Dermis blood vessel endothelial cell (primary cell): ENCODE data around the gene RBM6. TPM values are rescaled to one million over a fixed set of nuclear protein-coding genes. Genes with fewer than 3 reads are reported as not detected.
A peak's percentile ranks its signal among the peaks of the same experiment; 100 is the strongest.
"Not testable (repeated sequence)": the region's sequence is repeated elsewhere in the genome, so short reads cannot be mapped to it uniquely, and the experiment has no call there.

Experiments used
- DNase-seq: peaks from one replicate; pipeline ENCODE4 v3.0.0; 2010
- total RNA-seq: library from RNA; depleted of rRNA; stranded (reverse); fragments of >200 nt; gene quantifications from 2 replicates; pipeline ENCODE4 v1.2.3, GENCODE V29; 2014

Gene RBM6
- total RNA-seq, 1 donor from 2014 or later: 60.4 TPM

DNA sequence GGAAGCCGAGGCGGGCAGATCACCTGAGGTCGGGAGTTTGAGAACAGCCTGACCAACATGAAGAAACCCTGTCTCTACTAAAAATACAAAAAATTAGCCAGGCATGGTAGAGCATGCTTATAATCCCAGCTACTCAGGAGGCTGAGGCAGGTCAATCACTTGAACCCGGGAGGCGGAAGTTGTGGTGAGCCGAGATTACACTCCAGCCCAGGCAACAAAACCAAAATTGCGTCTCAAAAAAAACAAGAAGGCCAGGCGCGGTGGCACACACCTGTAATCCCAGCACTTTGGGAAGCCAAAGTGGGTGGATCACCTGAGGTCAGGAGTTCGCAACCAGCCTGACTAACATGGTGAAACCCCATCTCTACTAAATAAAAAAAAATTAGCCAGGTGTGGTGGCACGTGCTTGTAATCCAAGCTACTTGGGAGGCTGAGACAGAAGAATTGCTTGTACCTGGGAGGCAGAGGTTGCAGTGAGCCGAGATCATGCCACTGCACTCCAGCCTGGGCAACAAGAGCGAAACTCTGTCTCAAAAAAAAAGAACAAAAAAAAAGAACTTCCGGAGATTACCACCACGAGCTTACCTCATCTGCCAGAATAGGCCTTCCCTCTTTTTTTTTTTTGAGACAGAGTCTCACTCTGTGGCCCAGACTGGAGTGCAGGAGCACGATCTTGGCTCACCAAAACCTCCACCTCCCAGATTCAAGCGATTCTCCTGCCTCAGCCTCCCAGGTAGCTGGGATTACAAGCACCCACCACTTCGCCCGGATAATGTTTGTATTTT is 22.0 kb upstream of the RBM6 start:
- DNase-seq: not testable (repeated sequence)

DNA sequence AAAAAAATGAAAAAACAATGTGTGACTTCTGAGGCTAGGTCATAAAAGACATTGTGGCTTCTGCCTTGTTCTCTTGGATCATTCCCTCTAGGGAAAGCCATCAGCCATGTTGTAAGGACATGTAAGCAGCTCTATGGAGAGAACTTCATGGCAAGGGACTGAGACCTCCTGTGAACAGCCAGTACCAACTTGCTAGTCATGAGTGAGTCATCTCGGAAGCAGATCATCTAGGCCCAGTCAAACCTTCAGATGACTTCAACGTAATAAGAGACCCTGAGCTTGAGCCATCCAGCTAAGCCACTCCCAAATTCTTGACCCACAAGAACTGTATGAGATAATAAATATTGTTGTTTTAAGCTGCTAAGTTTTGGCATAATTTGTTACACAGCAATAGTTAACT is 15.3 kb upstream of the RBM6 start:
- DNase-seq: peak; percentile 62

DNA sequence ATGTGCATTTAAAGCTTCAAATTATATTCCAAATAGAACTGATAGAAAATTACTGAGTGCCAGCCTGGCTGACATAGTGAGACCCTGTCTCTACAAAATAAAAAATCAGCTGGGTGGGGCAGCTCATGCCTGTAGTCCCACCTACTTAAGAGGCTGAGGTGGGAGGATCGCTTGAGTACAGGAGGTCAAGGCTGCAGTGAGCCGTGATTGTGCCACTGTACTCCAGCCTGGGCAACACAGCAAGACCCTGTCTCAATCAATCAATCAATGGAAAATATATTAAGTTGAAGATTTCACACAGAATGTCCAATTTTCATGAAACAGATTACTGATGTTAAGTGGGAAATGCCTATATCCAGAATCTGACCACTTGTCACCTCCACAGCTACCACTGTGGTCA is 14.5 kb upstream of the RBM6 start:
- DNase-seq: no peak

DNA sequence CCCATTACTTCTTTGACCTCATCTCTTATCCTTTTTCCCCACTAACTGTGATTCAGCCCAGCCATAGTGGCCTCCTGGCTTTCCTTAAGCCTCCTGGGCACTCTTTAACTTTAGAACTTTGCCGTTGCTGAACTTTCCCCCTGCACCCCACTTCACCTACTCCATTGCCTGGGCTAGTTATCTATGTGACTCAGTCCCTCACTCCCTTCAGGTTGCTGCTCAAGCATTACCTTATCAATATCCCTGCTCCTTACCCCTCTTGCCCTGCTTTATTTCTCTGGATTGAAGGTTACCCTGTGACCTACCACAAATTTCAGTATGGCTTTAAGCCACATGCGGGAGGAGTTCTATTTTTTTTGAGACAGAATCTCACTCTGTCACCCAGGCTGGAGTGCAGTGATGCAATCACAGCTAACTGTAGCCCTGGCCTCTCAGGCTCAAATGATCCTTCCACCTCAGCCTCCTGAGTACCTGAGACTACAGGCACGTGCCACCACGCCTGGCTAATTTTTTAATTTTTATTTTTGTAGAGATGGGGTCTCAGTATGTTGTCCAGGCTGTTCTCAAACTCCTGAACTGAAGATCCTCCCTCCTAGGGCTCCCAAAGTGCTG is 13.7 kb upstream of the RBM6 start:
- DNase-seq: no peak

DNA sequence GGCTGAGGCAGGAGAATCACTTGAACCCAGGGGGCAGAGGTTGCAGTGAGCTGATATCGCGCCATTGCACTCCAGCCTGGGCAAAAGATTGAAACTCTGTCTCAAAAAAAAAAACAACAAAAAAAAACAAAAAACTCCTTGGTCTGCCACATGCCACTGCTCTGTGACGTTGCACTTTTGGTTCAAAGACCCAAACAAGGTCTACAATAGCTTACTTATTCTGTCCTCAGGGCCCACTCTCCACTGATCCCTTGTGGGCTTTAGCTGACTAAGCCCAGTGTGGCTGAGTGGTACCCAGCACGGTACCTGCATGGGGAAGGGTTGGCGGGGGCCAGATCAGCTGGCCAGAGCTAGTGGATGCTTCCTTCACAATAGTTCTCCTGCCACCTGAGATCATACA is 12.2 kb upstream of the RBM6 start:
- DNase-seq: no peak

DNA sequence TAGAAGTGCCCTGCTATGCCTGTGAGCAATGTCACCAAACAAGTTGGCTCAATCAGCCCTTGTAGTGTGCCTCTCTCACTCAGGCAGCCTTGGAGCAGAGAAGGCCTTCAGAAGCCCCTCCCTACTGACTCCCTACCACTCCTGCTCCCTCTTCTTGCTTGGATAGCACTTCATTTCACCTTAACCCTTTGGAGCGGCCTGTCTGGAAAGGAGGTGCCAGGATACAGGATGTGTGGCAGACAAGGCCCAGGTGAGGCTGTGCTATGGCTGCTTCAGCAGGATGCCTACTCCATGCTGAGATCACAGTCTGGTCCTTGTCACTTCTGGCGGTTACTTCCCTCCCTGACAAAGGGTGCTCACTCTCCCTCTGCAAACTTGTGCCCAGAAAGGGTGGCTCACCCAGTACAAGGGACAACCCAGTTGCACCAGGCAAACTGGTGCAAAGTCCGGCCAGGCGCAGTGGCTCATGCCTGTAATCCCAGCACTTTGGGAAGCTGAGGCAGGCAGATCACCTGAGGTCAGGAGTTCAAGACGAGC is 11.4 kb upstream of the RBM6 start:
- no peak for DNase-seq

DNA sequence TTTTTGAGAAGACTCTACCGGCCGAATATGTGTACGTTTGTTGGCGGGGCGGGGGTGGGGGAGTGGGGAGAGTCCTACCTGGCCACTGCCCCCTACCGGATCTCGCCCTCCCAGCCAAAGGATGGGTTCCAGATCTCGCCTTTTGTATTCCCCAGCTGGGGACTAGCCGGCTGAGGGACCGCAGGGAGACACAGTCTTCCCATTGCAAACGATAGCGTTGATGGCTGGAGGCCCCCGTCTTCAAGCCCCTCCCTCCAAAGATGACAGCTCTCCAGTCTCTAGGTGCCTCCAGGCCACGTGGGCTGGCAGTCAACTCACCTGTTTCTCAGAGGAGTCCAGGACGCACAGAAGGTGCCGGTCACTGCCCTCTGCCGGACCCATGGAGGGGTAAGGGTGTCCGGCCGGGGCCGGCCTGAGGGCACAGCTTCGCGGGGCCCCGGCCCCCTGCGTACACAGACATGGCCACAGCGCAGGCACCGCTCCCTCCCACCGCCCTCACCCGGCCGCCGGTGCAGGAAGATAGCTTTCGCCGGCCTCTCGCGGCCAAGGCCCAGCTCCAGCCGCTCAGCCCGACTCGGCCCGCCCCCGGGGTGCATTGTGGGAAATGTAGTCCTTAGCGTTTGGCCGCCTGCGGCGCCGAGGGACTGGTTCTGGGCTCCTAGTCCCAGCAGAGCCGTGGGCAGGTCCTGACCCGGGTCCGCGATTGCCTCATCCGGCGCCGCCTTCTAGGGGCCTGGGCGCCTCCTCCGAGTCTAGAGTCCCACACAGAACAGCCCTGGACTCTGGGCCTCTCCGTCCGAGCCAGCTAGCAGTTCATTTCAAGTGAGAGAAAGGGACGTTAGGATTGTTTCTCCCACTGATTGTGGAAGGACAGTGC is 10.4 kb upstream of the RBM6 start, which contains the start of gene MON1A:
MON1A (minus strand) TSS at position 521 of the 877 bp plus-strand sequence. CDS start 16,465 bp downstream, outside the sequence.
- DNase-seq: peak; percentile 94

DNA sequence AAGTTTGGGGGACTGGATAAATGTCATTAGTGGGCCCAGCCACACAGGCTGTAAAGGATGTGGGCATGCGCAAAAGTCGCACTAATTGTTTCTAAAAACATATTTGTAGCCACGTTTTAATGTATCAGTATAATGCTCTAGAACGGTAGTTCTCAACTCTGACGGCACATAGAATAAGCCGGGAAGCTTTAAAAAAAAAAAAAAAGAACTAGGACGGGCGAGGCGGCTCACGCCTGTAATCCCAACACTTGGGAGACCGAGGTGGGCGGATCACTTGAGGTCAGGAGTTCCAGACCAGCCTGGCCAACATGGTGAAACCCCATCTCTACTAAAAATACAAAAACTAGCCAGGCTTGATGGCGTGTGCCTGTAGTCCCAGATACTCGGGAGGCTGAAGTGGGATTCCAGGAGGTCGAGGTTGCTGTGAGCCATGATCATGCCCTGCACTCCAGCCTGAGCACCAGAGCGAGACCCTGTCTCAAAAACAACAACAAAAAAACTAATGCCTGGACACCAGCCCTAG is 9.7 kb upstream of the RBM6 start:
- no peak for DNase-seq

DNA sequence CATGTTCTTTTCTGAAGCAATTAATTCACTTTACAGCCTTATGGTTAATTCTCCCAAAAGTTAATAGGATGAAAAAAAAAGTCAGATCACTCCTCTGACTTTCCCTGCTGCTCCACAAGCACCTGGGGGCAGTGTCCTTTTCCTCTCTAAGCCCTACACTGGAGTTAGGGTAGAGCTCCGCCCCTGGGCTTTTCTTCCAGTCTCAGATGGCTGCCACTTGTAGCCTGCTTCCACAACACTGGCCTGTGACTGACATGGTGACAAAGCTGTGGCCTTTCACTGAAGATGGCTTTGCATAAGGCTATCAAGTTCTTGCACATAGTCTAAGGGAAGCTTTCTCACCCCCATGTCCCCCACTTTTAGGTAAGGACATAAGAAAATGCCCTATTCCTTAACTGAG is 9.0 kb upstream of the RBM6 start:
- DNase-seq: no peak

DNA sequence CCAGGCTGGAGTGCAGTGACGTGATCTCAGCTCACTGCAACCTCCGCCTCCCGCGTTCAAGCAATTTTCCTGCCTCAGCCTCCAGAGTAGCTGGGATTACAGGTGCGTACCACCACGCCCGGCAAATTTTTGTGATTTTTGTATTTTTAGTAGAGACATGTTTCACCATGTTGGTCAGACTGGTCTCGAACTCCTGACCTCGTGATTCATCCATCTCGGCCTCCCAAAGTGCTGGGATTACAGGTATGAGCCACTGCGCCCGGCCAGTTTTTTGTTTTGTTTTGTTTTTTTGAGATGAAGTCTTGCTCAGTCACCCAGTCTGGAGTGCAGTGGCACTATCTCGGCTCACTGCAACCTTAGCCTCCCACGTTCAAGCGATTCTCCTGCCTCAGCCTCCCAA is 7.7 kb upstream of the RBM6 start:
- DNase-seq: not testable (repeated sequence)

DNA sequence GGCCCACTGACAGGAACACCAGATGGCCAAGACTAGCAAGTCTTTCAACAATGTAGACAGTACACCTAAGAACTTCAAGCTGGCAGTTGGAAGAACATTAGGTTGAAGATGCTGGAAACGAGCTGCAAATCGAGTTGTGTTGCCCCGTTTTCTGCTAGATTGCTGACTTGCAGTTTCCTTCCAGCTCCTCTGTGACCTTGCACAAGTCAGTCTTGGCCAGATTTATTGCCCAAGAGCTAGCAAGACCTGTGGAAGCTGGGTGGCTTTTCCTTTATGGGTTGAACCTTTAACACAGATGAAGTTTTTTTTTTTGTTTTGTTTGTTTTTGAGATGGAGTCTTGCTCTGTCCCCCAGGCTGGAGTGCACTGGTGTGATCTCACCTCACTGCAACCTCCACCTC is 2.9 kb upstream of the RBM6 start:
- no peak for DNase-seq

DNA sequence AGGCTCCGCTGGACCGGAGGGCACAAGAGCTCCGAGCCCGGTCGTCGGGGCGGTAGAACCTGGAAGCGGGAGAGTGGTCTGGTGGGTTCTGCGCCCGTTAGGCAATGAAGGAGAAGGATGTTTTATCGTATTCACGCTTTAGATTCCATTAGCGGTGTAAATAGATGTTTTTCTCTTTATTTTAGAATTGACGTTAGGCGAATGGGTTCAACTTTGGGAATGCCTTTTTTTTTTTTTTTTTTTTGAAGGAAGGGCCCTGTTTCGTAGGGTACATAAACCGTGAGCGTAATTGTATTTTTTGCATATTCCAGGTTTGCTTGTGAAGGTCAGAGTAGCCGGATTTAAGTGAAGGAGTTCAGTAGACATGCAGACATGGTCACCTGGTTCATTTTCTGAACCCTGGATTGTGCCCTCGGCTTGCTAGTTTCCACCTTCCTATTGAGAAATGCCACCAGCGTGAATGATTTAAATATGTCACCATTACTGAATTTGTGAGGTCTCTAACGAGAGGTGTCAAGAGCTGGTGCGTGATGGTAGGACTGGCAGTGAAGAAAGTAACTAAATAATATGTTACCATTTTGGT is 808 bp downstream of the RBM6 start:
- DNase-seq: peak; percentile 7

DNA sequence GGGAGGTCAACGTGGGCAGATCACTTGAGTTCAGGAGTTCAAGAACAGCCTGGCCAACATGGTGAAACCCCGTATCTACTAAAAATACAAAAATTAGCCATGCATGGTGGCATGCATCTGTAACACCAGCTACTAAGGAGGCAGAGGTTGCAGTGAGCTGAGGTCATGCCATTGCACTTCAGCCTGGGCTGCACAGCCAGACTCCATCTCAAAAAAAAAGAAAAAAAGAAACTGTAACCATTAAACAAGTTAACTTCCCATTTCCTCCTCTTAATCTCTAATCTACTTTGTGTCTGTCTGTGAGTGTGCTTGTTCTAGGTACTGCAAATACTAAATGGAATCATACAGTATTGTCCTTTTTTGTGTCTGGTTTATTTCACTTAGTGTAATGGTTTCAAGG is 2.7 kb downstream of the RBM6 start:
- no peak for DNase-seq

DNA sequence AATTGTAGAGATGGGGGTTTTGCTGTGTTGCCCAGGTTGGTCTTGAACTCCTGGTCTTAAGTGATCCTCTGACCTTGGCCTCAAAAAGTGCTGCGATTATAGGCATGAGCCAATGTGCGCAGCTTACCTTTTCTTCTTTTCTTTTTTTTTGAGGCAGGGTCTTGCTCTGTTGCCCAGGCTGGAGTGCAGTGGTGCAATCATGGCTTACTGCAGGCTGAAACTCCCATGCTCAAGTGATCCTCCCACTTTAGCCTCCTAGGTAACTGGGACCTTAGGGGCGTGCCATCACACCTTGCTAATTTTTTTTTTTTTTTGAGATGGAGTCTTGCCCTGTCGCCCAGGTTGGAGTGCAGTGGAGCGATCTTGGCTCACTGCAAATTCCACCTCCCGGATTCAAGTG is 13.0 kb downstream of the RBM6 start:
- no peak for DNase-seq

DNA sequence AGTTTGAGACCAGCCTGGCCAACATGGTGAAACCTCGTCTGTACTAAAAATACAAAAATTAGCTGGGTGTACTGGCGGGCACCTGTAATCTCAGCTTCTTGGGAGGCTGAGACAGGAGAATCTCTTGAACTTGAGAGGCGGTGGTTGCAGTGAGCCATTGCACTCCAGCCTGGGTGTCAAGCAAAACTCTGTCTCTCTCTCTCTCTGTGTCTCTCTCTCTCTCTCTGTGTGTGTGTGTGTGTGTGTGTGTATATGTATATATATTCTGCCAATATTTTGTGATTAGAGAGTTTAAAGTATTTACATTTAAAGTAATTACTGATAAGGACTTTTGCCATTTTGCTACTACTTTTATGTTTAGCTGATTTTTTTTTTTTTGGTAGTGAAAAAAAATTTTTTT is 15.7 kb downstream of the RBM6 start:
- no peak for DNase-seq

DNA sequence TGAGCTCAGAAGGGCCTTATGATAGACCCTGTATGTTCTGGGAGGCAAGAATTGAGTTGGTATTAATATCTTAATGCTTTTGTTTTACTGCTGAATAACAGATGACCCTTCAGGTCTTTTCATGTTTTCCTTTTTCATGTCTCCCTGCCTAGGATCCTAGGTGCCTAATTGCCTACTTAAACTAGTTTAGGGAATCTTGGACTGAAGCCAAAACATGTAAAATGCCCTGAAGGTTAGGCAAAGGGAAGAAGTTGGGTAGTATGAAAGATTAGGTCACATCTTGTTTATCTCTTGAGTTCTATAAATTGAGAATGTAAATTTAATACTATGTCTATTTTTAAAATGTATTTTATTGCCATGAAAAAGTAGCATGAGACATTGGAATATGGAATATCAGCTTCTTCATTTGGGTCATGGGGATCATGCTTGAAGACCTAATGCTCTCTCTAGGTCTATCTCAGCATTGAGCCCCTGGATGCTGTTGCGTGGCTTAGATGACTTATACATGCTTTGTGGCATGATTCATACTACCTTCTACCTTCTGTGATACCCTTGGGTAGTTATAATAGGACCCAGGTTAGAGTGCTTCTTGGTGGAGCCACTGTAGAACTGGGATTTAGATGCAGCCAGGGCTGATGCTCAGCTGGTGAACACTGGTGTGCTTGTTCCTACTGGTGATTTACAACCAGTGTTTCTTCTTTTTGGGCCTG is 26.4 kb downstream of the RBM6 start:
- no peak for DNase-seq

DNA sequence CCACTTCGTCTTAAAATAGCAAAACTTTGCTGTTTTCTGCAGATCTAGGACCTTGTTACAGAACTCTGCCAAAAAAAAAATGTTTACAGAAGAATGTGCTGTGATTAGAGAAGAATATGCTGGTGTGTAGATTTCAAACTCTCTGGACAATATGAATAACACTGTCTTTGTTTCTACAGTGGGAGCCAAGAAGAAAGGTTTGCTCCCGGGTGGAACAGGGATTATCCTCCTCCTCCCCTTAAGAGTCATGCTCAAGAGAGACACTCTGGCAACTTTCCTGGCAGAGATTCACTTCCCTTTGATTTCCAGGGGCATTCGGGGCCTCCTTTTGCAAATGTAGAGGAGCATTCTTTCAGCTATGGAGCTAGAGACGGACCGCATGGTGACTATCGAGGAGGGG is 27.3 kb downstream of the RBM6 start:
- no peak for DNase-seq

DNA sequence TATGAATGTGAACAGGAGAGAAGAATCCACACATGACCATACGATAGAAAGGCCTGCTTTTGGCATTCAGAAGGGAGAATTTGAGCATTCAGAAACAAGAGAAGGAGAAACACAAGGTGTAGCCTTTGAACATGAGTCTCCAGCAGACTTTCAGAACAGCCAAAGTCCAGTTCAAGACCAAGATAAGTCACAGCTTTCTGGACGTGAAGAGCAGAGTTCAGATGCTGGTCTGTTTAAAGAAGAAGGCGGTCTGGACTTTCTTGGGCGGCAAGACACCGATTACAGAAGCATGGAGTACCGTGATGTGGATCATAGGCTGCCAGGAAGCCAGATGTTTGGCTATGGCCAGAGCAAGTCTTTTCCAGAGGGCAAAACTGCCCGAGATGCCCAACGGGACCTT is 28.4 kb downstream of the RBM6 start:
- DNase-seq: no peak

DNA sequence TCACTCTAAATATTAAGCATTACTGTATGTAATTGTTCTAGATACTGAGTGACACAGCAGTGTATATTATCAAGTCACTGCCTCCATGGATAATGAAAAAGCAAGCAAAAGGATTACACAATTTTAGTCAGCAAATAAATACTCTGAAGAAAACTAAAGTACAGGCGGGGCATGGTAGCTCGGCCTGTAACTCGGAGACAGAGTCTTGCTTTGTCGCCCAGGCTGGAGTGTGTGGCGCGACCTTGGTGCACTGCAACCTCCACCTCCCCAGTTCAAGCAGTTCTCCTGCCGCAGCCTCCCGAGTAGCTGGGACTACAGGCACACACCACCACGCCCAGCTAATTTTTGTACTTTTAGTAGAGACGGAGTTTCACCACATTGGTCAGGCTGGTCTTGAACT is 32.7 kb downstream of the RBM6 start:
- DNase-seq: no peak

DNA sequence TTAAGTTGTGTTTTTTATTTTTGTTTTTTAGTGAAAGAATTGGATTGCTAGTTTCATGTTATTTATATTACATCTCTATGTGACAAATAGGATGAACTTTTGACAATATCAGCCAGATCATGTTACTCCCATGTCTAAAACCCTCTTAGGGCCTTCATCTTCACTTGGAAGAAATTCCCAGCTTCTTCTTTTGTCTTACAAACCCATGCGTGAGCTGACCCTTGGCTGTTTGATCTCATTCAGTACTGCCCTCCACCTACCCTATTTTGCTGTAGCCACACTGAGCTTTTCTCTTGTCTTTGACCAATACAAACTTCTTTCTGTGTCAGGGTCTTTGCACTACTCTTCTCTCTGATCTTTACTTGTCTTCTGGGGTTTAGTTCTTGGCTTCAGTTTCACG is 37.0 kb downstream of the RBM6 start:
- no peak for DNase-seq

DNA sequence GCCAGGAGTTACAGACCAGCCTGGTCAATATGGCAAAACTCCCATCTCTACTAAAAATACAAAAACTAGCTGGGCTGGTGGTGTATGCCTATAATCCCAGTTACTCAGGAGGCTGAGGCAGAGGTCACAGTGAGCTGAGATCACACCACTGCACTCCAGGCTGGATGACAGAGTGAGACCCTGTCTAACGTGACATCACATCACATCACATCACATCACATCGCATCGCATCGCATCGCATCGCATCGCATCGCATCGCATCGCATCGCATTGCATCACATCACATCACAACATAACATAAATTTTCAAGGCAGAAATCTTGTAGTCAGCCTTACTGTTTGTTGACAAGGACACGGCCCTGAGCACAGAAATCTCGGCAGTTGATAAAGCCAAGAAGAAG is 44.4 kb downstream of the RBM6 start:
- DNase-seq: no peak

DNA sequence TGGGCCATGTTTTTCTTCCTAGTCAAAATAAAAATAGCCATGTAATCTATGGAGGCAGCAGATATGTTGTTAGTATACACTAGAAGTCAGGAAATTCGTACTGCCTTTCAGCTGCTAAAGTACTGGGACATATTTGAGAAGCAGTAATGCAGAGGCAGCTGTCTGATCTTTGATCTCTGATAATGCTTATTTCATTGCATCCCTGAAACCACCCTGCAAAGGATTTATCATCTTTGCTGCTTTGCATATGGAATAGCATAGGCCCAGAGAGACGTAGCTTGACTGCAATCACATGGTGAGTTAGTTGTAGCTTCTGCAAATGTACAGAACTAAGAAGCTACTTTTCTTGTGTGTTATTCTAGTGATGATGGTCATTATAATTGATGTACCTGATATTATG is 52.4 kb downstream of the RBM6 start:
- no peak for DNase-seq
